GM12878 (cell line): ENCODE data around the gene LSM2. TPM values are rescaled to one million over a fixed set of nuclear protein-coding genes. Genes with fewer than 3 reads are reported as not detected.

Experiments used
- CREB1 ChIP-seq: IDR thresholded peaks from 2 replicates; pipeline ENCODE4 v1.6.1; 2012; ENCODE audit warnings: low read depth, mild to moderate bottlenecking, inconsistent platforms
- CREM ChIP-seq: IDR thresholded peaks from 2 replicates; pipeline ENCODE4 v1.6.1; 2014; ENCODE audit warnings: antibody characterized with exemption, low read depth
- EP300 ChIP-seq, 2 experiments: fragments of 150-350 bp in 1 of 2; IDR thresholded peaks; 2 replicates each; pipeline ENCODE4 v1.6.1; 2011 to 2012; ENCODE audit warnings: low read depth in 2 of 2, low read length in 2 of 2, borderline replicate concordance in 1 of 2, improper control_type of control experiment in 1 of 2, inconsistent platforms in 1 of 2; ENCODE audit not compliant: control insufficient read depth in 1 of 2
- ESRRA ChIP-seq: IDR thresholded peaks from 2 replicates; pipeline ENCODE4 v1.6.1; 2012; ENCODE audit warnings: mild to moderate bottlenecking, low read length, improper control_type of control experiment
- KAT2A ChIP-seq: conservative IDR thresholded peaks from 2 replicates; pipeline ENCODE4 v1.6.1; 2011; ENCODE audit warnings: low read depth, low read length; ENCODE audit not compliant: control insufficient read depth
- LARP7 ChIP-seq: fragments of 450-650 bp; IDR thresholded peaks from 2 replicates; pipeline ENCODE4 v1.6.1; 2017; ENCODE audit warnings: mild to moderate bottlenecking
- NR2F1 ChIP-seq: fragments of 450-650 bp; conservative IDR thresholded peaks from 2 replicates; pipeline ENCODE4 v1.6.1; 2017; ENCODE audit warnings: mild to moderate bottlenecking
- POLR2A ChIP-seq: IDR thresholded peaks from 2 replicates; pipeline ENCODE4 v1.6.1; 2011; ENCODE audit warnings: low read depth, mild to moderate bottlenecking, low read length
- SP1 ChIP-seq: IDR thresholded peaks from one replicate; pipeline ENCODE4 v1.6.1; 2011; ENCODE audit warnings: low read depth, low read length
- ZNF384 ChIP-seq: IDR thresholded peaks from 2 replicates; pipeline ENCODE4 v1.6.1; 2012; ENCODE audit warnings: low read depth, mild to moderate bottlenecking, low read length, improper control_type of control experiment, borderline replicate concordance
- ZNF622 ChIP-seq: fragments of 450-650 bp; IDR thresholded peaks from 2 replicates; pipeline ENCODE4 v1.6.1; 2017; ENCODE audit warnings: mild to moderate bottlenecking, inconsistent platforms
- polyA plus RNA-seq, 11 experiments: library from polyadenylated mRNA; depleted of rRNA in 4 of 11; unstranded in 6 of 11; stranded (reverse) in 5 of 11; fragments of >200 nt; fragmentation: Nextera tagmentation in 4 of 11; fragmentation: Illumina TruSeq in 1 of 11; extraction: Ambion mirVana in 4 of 11; extraction: Trizol in 1 of 11; gene quantifications; 1 replicate in 1 of 11; 2 replicates in 10 of 11; pipeline versions ENCODE4 v1.2.1 to v1.2.3, GENCODE V29; 2011 to 2016; ENCODE audit warnings: inconsistent platforms in 2 of 11, missing spikeins in 2 of 11, low read depth in 1 of 11
- total RNA-seq, 4 experiments: library from RNA; depleted of rRNA in 3 of 4; stranded (reverse); fragments of >200 nt in 3 of 4; fragmentation: Illumina TruSeq in 1 of 4; extraction: Trizol in 1 of 4; gene quantifications; 2 replicates each; pipeline versions ENCODE4 v1.2.1 to v1.2.3, GENCODE V29; 2013 to 2021
- TF ChIP-seq, protein P1 (sequence below): IDR thresholded peaks from 2 replicates; pipeline ENCODE4 v1.6.1; 2012; ENCODE audit warnings: low read depth, low read length, improper control_type of control experiment
- TF ChIP-seq, protein P2 (sequence below): fragments of 150-350 bp; IDR thresholded peaks from 2 replicates; pipeline ENCODE4 v1.6.1; 2014; ENCODE audit warnings: mild to moderate bottlenecking, low read depth, low read length
- TF ChIP-seq, protein P3 (sequence below): IDR thresholded peaks from 2 replicates; pipeline ENCODE4 v1.6.1; 2011; ENCODE audit warnings: low read depth, low read length, improper control_type of control experiment, borderline replicate concordance
- TF ChIP-seq, protein P4 (sequence below): fragments of 450-650 bp; IDR thresholded peaks from 2 replicates; pipeline ENCODE4 v1.6.1; 2016; ENCODE audit warnings: mild to moderate bottlenecking
- TF ChIP-seq, protein P5 (sequence below), 3 experiments: IDR thresholded peaks in 2 of 3; conservative IDR thresholded peaks in 1 of 3; 2 replicates each; pipeline ENCODE4 v1.5.1; 2011; ENCODE audit warnings: low read depth in 3 of 3, low read length in 3 of 3, mild to moderate bottlenecking in 3 of 3, control low read depth in 2 of 3, moderate library complexity in 2 of 3, inconsistent platforms in 1 of 3, mixed read lengths in 1 of 3; ENCODE audit not compliant: control insufficient read depth in 2 of 3, insufficient read depth in 1 of 3; ENCODE audit errors: extremely low read depth in 1 of 3
- TF ChIP-seq, protein P6 (sequence below): fragments of 450-650 bp; IDR thresholded peaks from 2 replicates; pipeline ENCODE4 v1.6.1; 2017; ENCODE audit warnings: low read depth, mild to moderate bottlenecking, moderate library complexity
- TF ChIP-seq, protein P7 (sequence below): fragments of 450-650 bp; IDR thresholded peaks from 2 replicates; pipeline ENCODE4 v1.6.1; 2018; ENCODE audit warnings: borderline replicate concordance, mild to moderate bottlenecking; ENCODE audit not compliant: partially characterized antibody

The LSM2 gene
- total and polyA plus RNA-seq, 10 of the 15 experiments (the other 5 are each of a cell fraction or from before 2014, with no cell fraction given) = 99.1 to 276 (median 153) TPM

DNA sequence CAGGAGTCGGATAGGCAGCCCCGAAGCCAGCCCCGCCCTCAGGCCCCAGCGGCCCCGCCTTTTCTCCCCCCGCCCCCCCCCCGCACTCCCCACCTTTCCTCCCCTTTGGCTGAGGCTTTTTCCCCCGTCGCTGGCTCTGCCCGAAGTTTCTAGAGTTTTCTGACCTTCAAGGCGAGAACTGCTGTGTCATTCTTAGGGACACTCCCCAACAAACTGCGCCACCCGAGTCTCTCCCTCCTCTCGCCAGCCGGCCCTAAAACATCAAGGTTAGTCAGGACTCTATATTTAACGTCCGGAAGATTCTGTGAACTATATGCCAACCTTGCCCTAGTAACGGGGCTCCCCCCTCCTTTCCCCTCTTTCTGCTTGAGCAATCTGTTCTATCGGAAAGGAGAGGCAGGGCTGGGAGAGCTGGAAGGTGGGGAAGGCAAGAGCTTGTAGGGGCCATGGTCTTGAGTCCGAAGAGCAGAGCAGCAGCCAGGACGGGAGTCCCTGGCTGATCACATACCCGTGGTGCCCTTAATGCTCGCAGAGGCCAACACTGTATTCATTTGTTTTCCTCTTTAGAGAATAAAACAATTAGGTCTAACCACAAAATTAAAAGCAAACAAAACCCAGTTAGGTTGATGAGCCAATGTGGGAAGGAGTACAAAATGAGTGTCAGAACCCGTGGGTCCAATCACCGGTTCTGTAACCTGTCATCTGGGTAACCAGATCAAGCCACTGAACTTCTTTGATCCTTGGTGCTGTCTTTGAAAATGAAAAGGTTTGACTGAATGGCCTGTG is 15.5 kb upstream of the LSM2 start (continued):
- TF ChIP-seq ESRRA (0 out of 2 replicates have a peak, but pooled peaks have one; percentile 5), POLR2A (peak; percentile 7; the same call in 1 of the 2 replicates), KAT2A (no peak), EP300 (IDR thresholded peaks at IDR 0.05; ENCODE audit: borderline replicate concordance in 1 of 2, control insufficient read depth in 1 of 2, low read depth in 2 of 2, low read length in 2 of 2) (no peak), ZNF622 (no peak), ZNF384 (no peak), LARP7 (peak; percentile 11; the same call in 1 of the 2 replicates), CREM (no peak), CREB1 (peak; percentile 8; the same call in 1 of the 2 replicates), SP1 (no peak), NR2F1 (no peak)
- TF ChIP-seq, protein P1, sequence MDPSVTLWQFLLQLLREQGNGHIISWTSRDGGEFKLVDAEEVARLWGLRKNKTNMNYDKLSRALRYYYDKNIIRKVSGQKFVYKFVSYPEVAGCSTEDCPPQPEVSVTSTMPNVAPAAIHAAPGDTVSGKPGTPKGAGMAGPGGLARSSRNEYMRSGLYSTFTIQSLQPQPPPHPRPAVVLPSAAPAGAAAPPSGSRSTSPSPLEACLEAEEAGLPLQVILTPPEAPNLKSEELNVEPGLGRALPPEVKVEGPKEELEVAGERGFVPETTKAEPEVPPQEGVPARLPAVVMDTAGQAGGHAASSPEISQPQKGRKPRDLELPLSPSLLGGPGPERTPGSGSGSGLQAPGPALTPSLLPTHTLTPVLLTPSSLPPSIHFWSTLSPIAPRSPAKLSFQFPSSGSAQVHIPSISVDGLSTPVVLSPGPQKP = no peak
- TF ChIP-seq, protein P2, sequence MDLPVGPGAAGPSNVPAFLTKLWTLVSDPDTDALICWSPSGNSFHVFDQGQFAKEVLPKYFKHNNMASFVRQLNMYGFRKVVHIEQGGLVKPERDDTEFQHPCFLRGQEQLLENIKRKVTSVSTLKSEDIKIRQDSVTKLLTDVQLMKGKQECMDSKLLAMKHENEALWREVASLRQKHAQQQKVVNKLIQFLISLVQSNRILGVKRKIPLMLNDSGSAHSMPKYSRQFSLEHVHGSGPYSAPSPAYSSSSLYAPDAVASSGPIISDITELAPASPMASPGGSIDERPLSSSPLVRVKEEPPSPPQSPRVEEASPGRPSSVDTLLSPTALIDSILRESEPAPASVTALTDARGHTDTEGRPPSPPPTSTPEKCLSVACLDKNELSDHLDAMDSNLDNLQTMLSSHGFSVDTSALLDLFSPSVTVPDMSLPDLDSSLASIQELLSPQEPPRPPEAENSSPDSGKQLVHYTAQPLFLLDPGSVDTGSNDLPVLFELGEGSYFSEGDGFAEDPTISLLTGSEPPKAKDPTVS = peak; percentile 98
- TF ChIP-seq, protein P3, sequence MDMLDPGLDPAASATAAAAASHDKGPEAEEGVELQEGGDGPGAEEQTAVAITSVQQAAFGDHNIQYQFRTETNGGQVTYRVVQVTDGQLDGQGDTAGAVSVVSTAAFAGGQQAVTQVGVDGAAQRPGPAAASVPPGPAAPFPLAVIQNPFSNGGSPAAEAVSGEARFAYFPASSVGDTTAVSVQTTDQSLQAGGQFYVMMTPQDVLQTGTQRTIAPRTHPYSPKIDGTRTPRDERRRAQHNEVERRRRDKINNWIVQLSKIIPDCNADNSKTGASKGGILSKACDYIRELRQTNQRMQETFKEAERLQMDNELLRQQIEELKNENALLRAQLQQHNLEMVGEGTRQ = no peak
- TF ChIP-seq, protein P4, sequence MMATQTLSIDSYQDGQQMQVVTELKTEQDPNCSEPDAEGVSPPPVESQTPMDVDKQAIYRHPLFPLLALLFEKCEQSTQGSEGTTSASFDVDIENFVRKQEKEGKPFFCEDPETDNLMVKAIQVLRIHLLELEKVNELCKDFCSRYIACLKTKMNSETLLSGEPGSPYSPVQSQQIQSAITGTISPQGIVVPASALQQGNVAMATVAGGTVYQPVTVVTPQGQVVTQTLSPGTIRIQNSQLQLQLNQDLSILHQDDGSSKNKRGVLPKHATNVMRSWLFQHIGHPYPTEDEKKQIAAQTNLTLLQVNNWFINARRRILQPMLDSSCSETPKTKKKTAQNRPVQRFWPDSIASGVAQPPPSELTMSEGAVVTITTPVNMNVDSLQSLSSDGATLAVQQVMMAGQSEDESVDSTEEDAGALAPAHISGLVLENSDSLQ = peak; percentile 36; the same call in 1 of the 2 replicates
- TF ChIP-seq, protein P5, sequence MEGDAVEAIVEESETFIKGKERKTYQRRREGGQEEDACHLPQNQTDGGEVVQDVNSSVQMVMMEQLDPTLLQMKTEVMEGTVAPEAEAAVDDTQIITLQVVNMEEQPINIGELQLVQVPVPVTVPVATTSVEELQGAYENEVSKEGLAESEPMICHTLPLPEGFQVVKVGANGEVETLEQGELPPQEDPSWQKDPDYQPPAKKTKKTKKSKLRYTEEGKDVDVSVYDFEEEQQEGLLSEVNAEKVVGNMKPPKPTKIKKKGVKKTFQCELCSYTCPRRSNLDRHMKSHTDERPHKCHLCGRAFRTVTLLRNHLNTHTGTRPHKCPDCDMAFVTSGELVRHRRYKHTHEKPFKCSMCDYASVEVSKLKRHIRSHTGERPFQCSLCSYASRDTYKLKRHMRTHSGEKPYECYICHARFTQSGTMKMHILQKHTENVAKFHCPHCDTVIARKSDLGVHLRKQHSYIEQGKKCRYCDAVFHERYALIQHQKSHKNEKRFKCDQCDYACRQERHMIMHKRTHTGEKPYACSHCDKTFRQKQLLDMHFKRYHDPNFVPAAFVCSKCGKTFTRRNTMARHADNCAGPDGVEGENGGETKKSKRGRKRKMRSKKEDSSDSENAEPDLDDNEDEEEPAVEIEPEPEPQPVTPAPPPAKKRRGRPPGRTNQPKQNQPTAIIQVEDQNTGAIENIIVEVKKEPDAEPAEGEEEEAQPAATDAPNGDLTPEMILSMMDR (IDR thresholded peaks at IDR 0.05 in 2 of 3, conservative IDR thresholded peaks at IDR 0.05 in 1 of 3; ENCODE audit: control insufficient read depth in 2 of 3, extremely low read depth in 1 of 3, insufficient read depth in 1 of 3, low read depth in 3 of 3, low read length in 3 of 3) = no peak
- TF ChIP-seq, protein P6, sequence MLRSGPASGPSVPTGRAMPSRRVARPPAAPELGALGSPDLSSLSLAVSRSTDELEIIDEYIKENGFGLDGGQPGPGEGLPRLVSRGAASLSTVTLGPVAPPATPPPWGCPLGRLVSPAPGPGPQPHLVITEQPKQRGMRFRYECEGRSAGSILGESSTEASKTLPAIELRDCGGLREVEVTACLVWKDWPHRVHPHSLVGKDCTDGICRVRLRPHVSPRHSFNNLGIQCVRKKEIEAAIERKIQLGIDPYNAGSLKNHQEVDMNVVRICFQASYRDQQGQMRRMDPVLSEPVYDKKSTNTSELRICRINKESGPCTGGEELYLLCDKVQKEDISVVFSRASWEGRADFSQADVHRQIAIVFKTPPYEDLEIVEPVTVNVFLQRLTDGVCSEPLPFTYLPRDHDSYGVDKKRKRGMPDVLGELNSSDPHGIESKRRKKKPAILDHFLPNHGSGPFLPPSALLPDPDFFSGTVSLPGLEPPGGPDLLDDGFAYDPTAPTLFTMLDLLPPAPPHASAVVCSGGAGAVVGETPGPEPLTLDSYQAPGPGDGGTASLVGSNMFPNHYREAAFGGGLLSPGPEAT = peak; percentile 26; the same call in 1 of the 2 replicates
- TF ChIP-seq, protein P7, sequence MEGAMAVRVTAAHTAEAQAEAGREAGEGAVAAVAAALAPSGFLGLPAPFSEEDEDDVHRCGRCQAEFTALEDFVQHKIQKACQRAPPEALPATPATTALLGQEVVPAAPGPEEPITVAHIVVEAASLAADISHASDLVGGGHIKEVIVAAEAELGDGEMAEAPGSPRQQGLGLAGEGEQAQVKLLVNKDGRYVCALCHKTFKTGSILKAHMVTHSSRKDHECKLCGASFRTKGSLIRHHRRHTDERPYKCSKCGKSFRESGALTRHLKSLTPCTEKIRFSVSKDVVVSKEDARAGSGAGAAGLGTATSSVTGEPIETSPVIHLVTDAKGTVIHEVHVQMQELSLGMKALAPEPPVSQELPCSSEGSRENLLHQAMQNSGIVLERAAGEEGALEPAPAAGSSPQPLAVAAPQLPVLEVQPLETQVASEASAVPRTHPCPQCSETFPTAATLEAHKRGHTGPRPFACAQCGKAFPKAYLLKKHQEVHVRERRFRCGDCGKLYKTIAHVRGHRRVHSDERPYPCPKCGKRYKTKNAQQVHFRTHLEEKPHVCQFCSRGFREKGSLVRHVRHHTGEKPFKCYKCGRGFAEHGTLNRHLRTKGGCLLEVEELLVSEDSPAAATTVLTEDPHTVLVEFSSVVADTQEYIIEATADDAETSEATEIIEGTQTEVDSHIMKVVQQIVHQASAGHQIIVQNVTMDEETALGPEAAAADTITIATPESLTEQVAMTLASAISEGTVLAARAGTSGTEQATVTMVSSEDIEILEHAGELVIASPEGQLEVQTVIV = no peak
